SK-N-MC (cell line): ENCODE results near the gene SV2A.
A peak's percentile ranks its signal among the peaks of the same experiment; 100 is the strongest.
"Not testable (repeated sequence)": the region's sequence is repeated elsewhere in the genome, so short reads cannot be mapped to it uniquely, and the experiment has no call there.

Experiments used
- DNase-seq: peaks from one replicate; pipeline ENCODE4 v3.0.0-alpha.2; 2011; ENCODE audit warnings: low read depth, low spot score
- H3K27ac ChIP-seq: fragments of 200-600 bp; sonication (generic); 2 replicates; pipeline ENCODE4 v1.5.1; 2016; ENCODE audit warnings: mixed run types
- H3K36me3 ChIP-seq: fragments of 200-600 bp; sonication (generic); 2 replicates; pipeline ENCODE4 v1.6.1; 2017; ENCODE audit warnings: antibody characterized with exemption, low read length, mixed read lengths; ENCODE audit not compliant: insufficient read depth
- H3K4me3 ChIP-seq: fragments of 200-600 bp; sonication (generic); 2 replicates; pipeline ENCODE4 v1.5.1; 2016
- H3K9ac ChIP-seq: fragments of 200-600 bp; sonication (generic); 2 replicates; pipeline ENCODE4 v1.8.0; 2017; ENCODE audit warnings: mixed run types, mixed read lengths; ENCODE audit not compliant: insufficient read length
- H3K9me3 ChIP-seq: fragments of 200-600 bp; sonication (generic); 2 replicates; pipeline ENCODE4 v1.6.1; 2017; ENCODE audit warnings: low read depth, mild to moderate bottlenecking, antibody characterized with exemption, low read length, moderate library complexity, mixed read lengths
- EZH2 ChIP-seq: fragments of 200-600 bp; sonication (generic); IDR thresholded peaks from one replicate; pipeline ENCODE4 v1.6.1; 2017; ENCODE audit warnings: antibody characterized with exemption
- FOXP2 ChIP-seq: optimal IDR thresholded peaks from 2 replicates; pipeline ENCODE3; 2011; ENCODE audit warnings: mild to moderate bottlenecking, moderate library complexity; ENCODE audit not compliant: insufficient read depth; ENCODE audit errors: extremely low read length, control extremely low read depth
- POLR2AphosphoS5 ChIP-seq: IDR thresholded peaks from 2 replicates; pipeline ENCODE4 v1.6.1; 2012; ENCODE audit warnings: mild to moderate bottlenecking, low read depth, low read length, borderline replicate concordance

SV2A gene

DNA sequence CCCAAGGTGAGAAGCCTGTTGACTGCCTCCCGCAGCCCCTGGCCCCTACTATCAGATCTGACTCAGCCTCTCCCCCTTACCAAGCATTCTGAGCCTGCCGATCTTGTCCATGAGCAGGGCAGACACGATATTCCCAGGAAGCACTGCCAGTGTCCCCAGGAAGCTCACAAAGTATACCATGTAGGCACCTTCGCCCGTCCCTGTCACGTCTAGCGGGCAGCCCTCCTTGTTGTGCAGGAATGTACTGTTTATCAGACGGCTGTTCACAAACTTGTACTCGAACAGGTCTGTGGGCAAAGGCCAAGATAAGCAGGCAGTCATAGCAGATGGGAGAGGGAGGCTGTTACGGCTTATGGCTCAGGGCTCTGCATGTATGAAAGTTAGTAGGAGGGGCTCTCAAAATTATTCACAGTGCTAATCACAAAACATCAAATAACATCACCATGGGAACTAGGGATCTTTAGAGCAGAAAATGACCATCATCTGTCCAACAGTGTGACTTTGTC is 11.0 kb downstream of the SV2A start:
- DNase-seq = no peak
- no peak overlapping the region for H3K27ac ChIP-seq
- H3K9me3 ChIP-seq = no peaks in the 10 kb centered on the region
- no peak overlapping the region for H3K4me3 ChIP-seq
- peaks cover 4% of the 10 kb centered on the region; the same call in 1 of the 2 replicates for H3K36me3 ChIP-seq
- no peak for TF ChIP-seq FOXP2
- no peak for TF ChIP-seq EZH2
- no peak for TF ChIP-seq POLR2AphosphoS5
- no peak overlapping the region for H3K9ac ChIP-seq

DNA sequence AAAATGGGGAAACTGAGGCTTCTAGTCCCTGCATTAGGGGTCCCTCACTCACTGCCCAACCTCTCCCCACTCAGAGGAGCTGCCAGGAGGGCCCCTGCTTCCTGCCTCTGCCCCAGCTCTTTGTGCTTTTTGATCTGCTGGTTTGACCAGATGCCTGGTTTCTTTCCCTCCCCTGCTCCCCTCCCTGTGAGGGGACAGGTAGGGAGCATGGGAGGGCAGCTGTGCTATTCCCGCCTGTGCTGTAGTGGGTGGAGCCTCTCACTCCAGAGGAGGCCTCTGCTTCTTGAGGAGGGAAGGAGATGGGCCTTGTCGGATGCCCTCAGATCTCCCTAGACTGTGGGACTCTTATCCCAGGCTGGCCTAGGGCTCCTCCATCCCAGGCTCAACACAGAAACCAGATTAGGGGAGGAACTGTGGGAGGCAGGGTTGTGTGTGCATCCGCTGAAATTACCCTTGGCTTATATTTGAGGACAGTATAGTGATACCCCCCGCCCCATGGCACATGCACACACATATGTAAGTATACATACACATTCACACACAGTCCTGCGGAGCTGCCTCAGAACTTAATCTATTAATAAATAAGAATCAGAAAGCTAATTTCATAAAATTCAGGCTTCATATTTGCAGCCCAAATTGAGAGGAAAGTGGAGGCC is 13.7 kb downstream of the SV2A start:
- H3K27ac ChIP-seq = no peak overlapping the region

DNA sequence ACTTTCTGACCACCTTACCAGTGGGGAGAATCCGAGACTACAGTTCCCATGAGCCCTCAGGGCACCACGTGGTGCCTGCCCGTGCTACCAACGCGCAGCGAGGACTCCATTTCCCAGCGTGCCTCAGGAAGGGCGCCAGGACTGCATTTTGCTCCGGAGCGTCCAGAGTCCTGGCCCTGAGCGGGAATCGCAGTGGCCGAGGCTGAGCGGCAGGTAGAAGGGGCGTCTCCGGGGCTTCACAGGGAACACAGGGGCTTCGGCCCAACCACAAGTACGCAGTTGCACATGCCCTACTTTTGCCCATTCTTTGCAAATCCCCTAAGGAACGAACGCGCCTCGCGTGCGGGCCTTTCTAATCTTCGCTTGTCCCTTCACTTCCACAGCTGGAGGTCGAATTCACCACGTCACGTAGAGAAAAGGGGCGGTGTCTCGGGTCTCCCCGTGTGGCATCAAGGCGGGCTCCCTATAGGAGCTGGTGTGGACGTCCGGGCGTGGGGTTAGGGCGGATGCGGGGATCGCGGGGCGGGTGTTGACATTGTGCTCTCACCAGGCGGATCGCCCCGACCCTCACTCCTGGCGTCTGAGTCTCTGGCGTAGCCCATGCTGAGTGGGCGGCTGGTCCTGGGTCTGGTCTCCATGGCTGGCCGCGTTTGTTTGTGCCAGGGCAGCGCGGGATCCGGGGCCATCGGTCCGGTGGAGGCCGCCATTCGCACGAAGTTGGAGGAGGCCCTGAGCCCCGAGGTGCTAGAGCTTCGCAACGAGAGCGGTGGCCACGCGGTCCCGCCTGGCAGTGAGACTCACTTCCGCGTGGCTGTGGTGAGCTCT is 18.0 kb downstream of the SV2A start, which contains the start of gene BOLA1:
Gene BOLA1, plus strand, starts transcription at position 109 of the 825 bp plus-strand sequence. Its CDS starts 492 bp downstream, at position 601.
- Histone ChIP-seq H3K9me3 (no peaks in the 10 kb centered on the region), H3K27ac (peak within 1 kb of the TSS; percentile 6; the same call in 1 of the 2 replicates), H3K4me3 (peak within 1 kb of the TSS; percentile 79), H3K9ac (peak within 1 kb of the TSS; percentile 84), H3K36me3 (no peaks in the 10 kb centered on the region)
- no peak for TF ChIP-seq EZH2
- peak; percentile 68 for TF ChIP-seq FOXP2
- peak; percentile 61; the same call in 1 of the 2 replicates for TF ChIP-seq POLR2AphosphoS5
- DNase-seq = no peak

More for the DNA sequence above, 13.7 kb downstream of the SV2A start:
- no peak for DNase-seq
- TF ChIP-seq EZH2 = no peak
- H3K4me3 ChIP-seq = no peak overlapping the region
- no peaks in the 10 kb centered on the region for H3K9me3 ChIP-seq
- peaks cover 4% of the 10 kb centered on the region; the same call in 1 of the 2 replicates for H3K36me3 ChIP-seq
- no peak overlapping the region for H3K9ac ChIP-seq

DNA sequence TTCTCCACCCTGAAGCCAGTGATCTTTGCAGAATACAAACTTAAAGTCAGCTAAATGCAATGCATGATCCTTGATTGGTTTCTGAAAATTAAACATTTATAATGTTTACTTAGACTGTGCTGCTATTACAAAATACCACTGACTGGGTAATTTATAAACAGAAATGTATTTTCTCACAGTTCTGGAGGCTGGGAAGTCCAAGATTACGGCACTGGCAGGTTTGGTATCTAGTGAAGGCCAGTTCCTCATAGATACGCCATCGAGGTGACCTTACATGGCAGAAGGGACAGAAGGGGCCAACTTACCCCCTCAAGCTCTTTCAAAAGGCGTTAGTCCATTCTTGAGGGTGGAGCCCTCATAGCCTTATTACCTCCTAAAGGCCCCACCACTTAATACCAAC is 21.1 kb downstream of the SV2A start:
- no peak for DNase-seq
- no peak overlapping the region for H3K9ac ChIP-seq
- no peaks in the 10 kb centered on the region for H3K36me3 ChIP-seq
- no peak overlapping the region for H3K4me3 ChIP-seq
- no peak for TF ChIP-seq POLR2AphosphoS5
- no peak overlapping the region for H3K27ac ChIP-seq
- no peaks in the 10 kb centered on the region for H3K9me3 ChIP-seq

DNA sequence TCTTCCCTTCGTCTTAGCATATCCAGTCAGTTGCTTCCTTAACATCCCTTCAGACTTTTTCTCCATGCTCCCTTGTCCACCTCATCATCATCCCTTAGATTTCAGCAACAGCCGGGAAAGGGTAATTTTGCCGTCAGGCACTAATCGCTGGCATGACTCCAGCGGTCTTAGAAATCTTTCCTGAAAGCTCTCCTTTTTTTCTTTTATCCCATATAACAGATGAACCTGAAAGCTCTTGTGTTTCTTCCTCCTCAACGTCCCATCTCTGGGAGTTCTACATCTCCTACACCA is 28.7 kb downstream of the SV2A start:
- Histone ChIP-seq H3K9ac (peak overlapping the region; percentile 84), H3K4me3 (peak overlapping the region; percentile 95), H3K27ac (peak overlapping the region; percentile 100), H3K9me3 (no peaks in the 10 kb centered on the region), H3K36me3 (no peaks in the 10 kb centered on the region)
- TF ChIP-seq FOXP2 (no peak), POLR2AphosphoS5 (no peak), EZH2 (no peak)
- no peak for DNase-seq

DNA sequence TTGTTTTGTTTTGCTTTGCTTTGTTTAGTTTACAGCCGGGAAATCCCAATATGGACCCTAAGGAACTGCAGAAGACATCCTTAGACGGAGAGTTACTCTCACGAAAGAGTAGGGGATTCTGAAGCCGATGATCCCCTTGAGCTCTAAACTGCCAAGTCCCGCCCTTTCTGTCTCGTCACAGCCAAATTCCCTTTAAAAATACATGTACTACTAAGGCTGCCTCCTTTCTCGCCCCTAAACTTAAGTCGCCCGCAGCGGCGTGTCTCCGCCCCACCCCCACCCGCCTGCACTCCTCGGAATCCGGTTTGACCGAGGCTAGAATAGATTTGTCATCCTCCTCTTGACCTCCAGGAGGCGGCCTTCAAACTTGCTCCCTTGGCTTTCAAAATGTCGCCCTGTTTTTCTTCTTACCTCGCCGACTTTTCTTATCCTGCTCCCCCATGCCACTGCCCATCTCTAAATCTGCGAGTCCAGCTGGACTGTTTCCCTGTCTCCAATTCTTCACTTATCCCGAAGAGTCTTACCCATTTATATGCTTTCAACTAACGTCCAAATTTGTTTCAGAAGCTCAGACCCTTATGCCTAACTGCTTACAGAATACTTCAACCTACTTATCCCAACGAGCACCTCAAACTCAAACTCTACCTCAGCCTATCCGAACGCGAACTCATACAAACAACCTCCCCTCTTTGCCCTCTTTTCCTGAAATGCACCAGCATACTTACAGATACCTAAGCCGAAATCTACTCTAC is 29.2 kb downstream of the SV2A start:
- Histone ChIP-seq H3K4me3 (peak overlapping the region; percentile 95), H3K9me3 (no peaks in the 10 kb centered on the region), H3K27ac (peak overlapping the region; percentile 100), H3K9ac (peak overlapping the region; percentile 84), H3K36me3 (no peaks in the 10 kb centered on the region)
- no peak for DNase-seq
- TF ChIP-seq EZH2 (no peak), POLR2AphosphoS5 (peak; percentile 56)

DNA sequence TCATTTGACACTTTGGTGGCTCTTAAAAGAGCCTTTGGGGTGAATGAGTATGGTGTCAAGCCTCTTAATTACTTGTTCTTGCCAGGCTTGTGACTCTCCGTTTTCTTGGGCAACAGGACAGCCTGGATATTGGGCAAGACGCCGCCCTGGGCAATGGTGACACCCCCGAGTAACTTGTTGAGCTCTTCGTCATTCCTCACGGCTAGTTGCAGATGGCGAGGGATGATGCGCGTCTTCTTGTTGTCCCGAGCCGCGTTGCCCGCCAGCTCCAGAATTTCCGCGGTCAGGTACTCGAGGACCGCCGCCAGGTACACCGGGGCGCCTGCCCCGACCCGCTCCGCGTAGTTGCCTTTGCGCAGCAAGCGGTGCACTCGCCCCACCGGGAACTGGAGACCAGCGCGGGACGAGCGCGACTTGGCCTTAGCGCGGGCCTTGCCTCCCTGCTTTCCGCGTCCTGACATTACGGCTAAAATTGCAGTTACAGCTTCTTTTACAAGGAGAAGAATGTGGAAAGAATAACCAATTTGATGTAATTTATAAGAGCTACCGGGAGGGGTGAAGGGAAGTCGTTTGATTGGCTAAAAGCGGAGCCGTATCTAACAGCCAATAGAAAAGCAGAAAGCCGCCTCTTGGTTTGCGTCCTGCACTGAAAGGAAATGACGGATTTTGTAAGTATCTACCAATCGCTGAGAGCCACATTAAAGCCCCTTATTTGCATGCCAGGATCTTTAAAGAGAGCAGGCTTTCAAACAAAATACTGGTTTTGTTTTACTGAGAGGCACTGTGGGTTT is 30.0 kb downstream of the SV2A start:
- TF ChIP-seq POLR2AphosphoS5 (peak; percentile 62), FOXP2 (no peak), EZH2 (no peak)

DNA sequence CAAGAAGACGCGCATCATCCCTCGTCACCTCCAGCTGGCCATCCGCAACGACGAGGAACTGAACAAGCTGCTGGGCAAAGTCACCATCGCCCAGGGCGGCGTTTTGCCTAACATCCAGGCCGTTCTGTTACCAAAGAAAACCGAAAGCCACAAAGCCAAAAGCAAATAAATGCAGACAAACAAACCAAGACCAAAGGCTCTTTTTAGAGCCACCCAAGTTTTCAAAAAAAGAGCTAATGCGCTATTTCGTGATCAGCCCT is 30.5 kb downstream of the SV2A start:
- peak; percentile 70 for TF ChIP-seq POLR2AphosphoS5
- H3K9me3 ChIP-seq, H3K36me3 ChIP-seq, DNase-seq: not testable (repeated sequence)
- H3K27ac ChIP-seq = peak overlapping the region; percentile 100
- H3K4me3 ChIP-seq = peak overlapping the region; percentile 95
- H3K9ac ChIP-seq = peak overlapping the region; percentile 94

More for the DNA sequence above, 30.0 kb downstream of the SV2A start:
- Histone ChIP-seq H3K27ac (peak overlapping the region; percentile 100), H3K4me3 (peak overlapping the region; percentile 95), H3K9ac (peak overlapping the region; percentile 94), H3K9me3 (no peaks in the 10 kb centered on the region), H3K36me3 (no peaks in the 10 kb centered on the region)
- DNase-seq = peak; percentile 98
